OCI-LY7 (cell line): Measurements from ENCODE around the gene CACNB1. TPM values are rescaled to one million over a fixed set of nuclear protein-coding genes. Genes with fewer than 3 reads are reported as not detected.

Experiments
- BruUV-seq: library from RNA; stranded (reverse); fragments of 400-500 nt; replicated peaks from 2 replicates; lab custom pipeline; 2021; lab: Mats Ljungman, UMichigan
- CTCF ChIA-PET: fragments of 300-600 bp; sonication (Branson Sonifier 250); formaldehyde crosslinking; loops from one replicate; lab custom pipeline; 2022; ENCODE audit warnings: antibody characterized with exemption; ENCODE audit not compliant: unreplicated experiment; lab: Charles Lee
- POLR2A ChIA-PET: fragments of 300-600 bp; sonication (Branson Sonifier 250); formaldehyde crosslinking; loops from one replicate; lab custom pipeline; 2022; ENCODE audit warnings: antibody characterized with exemption; lab: Charles Lee
- DNase-seq: peaks from one replicate; pipeline ENCODE4 v3.0.0-alpha.2; 2015; ENCODE audit warnings: low spot score
- H2AFZ ChIP-seq: fragments of 200-600 bp; sonication (generic), shearing (Covaris generic); 2 replicates; pipeline ENCODE4 v1.6.1; 2014; ENCODE audit warnings: mild to moderate bottlenecking, antibody characterized with exemption, low read length, moderate library complexity
- H3K27ac ChIP-seq: fragments of 200-600 bp; sonication (generic); 2 replicates; pipeline ENCODE4 v1.5.1; 2014; ENCODE audit warnings: mixed run types, low read depth, mild to moderate bottlenecking, moderate library complexity, low read length, inconsistent platforms; ENCODE audit not compliant: poor library complexity, severe bottlenecking
- H3K36me3 ChIP-seq: fragments of 200-600 bp; sonication (generic); 2 replicates; pipeline ENCODE4 v1.6.1; 2014; ENCODE audit warnings: mild to moderate bottlenecking, antibody characterized with exemption, low read length, moderate library complexity, mixed read lengths; ENCODE audit not compliant: insufficient read depth
- H3K4me1 ChIP-seq: fragments of 200-600 bp; sonication (generic); 2 replicates; pipeline ENCODE4 v1.5.1; 2014; ENCODE audit warnings: mild to moderate bottlenecking, low read length; ENCODE audit not compliant: insufficient read depth, poor library complexity, severe bottlenecking
- H3K4me2 ChIP-seq: fragments of 200-600 bp; sonication (generic); 2 replicates; pipeline ENCODE4 v1.6.1; 2014; ENCODE audit warnings: mild to moderate bottlenecking, low read length
- H3K4me3 ChIP-seq: fragments of 200-600 bp; sonication (generic); 2 replicates; pipeline ENCODE4 v1.5.1; 2014; ENCODE audit warnings: mild to moderate bottlenecking, low read depth, low read length; ENCODE audit not compliant: poor library complexity, severe bottlenecking
- H3K79me2 ChIP-seq: fragments of 200-600 bp; sonication (generic); 2 replicates; pipeline ENCODE4 v1.6.1; 2016; ENCODE audit warnings: low read depth, mild to moderate bottlenecking, low read length, moderate library complexity, mixed read lengths; ENCODE audit not compliant: insufficient read depth
- H3K9me2 ChIP-seq: fragments of 200-600 bp; sonication (generic); 2 replicates; pipeline ENCODE4 v1.6.1; 2016; ENCODE audit warnings: mild to moderate bottlenecking, low read length, mixed read lengths; ENCODE audit not compliant: insufficient read depth
- H3K9me3 ChIP-seq: fragments of 200-600 bp; sonication (generic); 2 replicates; pipeline ENCODE4 v1.6.1; 2014; ENCODE audit warnings: mild to moderate bottlenecking, mixed run types, low read length, mixed read lengths
- H4K20me1 ChIP-seq: fragments of 200-600 bp; sonication (generic); 2 replicates; pipeline ENCODE4 v1.6.1; 2014; ENCODE audit warnings: mild to moderate bottlenecking, antibody characterized with exemption, low read length, moderate library complexity, mixed read lengths; ENCODE audit not compliant: insufficient read depth
- EZH2phosphoT487 ChIP-seq: fragments of 200-600 bp; sonication (generic); IDR thresholded peaks from 2 replicates; pipeline ENCODE4 v1.6.1; 2018; ENCODE audit warnings: low read depth, borderline replicate concordance, mild to moderate bottlenecking, mixed run types, antibody characterized with exemption, low read length, moderate library complexity, mixed read lengths
- intact Hi-C: fragments of 100-400 bp; cut with micrococcal nuclease; formaldehyde crosslinking; loops from one replicate; pipeline ENCODE4 v1.10.0; 2022; ENCODE audit not compliant: unreplicated experiment
- total RNA-seq, 2 experiments: library from RNA; depleted of rRNA in 1 of 2; stranded (reverse); fragments of >200 nt in 1 of 2; shearing (Covaris generic) in 1 of 2; gene quantifications; 2 replicates each; pipeline ENCODE4 v1.2.3, GENCODE V29; 2014 to 2022
- TF ChIP-seq, protein P1 (sequence below): fragments of 200-600 bp; sonication (generic); conservative IDR thresholded peaks from 2 replicates; pipeline ENCODE4 v1.5.1; 2014; ENCODE audit warnings: mild to moderate bottlenecking, antibody characterized with exemption, low read length, moderate library complexity, mixed read lengths

The CACNB1 gene
- total RNA-seq, 2 experiments from 2014 or later: 23.7 to 30.9 TPM

DNA sequence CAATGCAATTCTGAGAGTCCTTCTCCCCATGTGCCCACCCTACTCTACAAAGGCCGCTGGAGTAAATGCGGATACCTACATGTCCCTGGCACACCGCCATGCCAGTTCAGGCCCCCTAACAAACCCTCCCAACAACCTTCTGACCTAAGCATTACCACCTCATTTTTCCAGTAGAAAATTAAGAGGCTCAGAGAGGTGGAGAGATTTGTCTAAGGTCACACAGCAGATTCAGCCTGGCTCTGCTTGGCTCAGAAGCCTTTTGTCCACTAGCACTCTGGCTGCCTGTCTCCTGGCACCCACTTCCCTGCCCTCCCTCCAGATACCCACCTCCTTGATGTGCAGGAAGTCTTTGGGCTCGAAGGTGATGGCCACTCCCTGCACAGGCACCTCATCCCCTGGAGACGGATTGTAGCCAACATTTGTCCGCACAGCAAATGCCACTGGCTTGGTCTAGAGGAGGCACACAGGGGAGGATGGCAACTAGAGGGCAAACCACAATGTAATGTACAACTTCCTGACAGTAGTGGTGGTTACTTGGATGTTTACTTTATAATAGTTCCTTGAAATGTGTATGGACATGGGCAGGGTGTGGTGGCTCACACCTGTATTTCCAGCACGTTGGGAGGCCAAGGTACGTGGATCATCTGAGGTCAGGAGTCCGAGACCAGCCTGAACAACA lies 10.2 kb downstream of the CACNB1 start:
- no peak overlapping the region for H3K4me2 ChIP-seq
- ChIA-PET POLR2A (no interaction called here), CTCF (no interaction called here)
- TF ChIP-seq, protein P1, sequence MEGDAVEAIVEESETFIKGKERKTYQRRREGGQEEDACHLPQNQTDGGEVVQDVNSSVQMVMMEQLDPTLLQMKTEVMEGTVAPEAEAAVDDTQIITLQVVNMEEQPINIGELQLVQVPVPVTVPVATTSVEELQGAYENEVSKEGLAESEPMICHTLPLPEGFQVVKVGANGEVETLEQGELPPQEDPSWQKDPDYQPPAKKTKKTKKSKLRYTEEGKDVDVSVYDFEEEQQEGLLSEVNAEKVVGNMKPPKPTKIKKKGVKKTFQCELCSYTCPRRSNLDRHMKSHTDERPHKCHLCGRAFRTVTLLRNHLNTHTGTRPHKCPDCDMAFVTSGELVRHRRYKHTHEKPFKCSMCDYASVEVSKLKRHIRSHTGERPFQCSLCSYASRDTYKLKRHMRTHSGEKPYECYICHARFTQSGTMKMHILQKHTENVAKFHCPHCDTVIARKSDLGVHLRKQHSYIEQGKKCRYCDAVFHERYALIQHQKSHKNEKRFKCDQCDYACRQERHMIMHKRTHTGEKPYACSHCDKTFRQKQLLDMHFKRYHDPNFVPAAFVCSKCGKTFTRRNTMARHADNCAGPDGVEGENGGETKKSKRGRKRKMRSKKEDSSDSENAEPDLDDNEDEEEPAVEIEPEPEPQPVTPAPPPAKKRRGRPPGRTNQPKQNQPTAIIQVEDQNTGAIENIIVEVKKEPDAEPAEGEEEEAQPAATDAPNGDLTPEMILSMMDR: no peak
- no peak for TF ChIP-seq EZH2phosphoT487
- H2AFZ ChIP-seq: no peak overlapping the region
- no peaks in the 10 kb centered on the region; the same call in 1 of the 2 replicates for H4K20me1 ChIP-seq
- no peaks in the 10 kb centered on the region for H3K4me1 ChIP-seq
- H3K9me3 ChIP-seq: no peaks in the 10 kb centered on the region
- H3K36me3 ChIP-seq: peaks cover 82% of the 10 kb centered on the region
- intact Hi-C loops: no loop called here
- H3K9me2 ChIP-seq: no peaks in the 10 kb centered on the region
- no TSS peak for BruUV-seq
- no peak overlapping the region for H3K4me3 ChIP-seq
- no peak overlapping the region for H3K27ac ChIP-seq
- DNase-seq: no peak
- H3K79me2 ChIP-seq: no peaks in the 10 kb centered on the region

DNA sequence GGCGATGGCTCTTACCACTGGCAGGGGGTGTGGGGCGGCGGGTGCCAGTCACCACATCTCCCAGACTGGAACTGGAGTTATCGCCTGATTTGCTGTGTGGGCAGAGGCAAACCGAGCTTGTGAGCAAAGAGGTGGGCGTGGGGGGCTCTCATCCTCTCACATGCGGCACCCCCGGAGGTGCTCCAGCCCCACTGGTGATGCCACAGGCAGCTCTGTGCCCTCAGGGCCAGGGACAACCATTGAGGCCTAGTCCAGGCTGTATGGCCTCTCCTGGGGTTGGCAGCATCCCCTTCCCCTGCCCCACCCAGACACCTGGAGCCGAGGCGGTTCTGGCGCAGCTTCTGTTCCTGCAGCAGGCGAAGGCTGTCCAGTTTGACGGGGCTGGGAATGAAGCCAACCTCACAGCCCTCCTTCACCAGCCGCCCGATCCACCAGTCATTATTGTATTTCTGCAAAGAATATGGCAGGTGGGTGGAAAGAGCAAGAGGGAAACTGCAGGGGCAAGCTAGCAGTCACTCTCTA lies 10.9 kb downstream of the CACNB1 start:
- Histone ChIP-seq H3K4me3 (no peak overlapping the region), H3K9me3 (no peaks in the 10 kb centered on the region), H3K79me2 (no peaks in the 10 kb centered on the region), H4K20me1 (no peaks in the 10 kb centered on the region), H3K27ac (no peak overlapping the region), H3K4me2 (no peak overlapping the region), H2AFZ (no peak overlapping the region), H3K4me1 (no peaks in the 10 kb centered on the region), H3K9me2 (no peaks in the 10 kb centered on the region), H3K36me3 (peaks cover 80% of the 10 kb centered on the region)
- ChIA-PET CTCF (no interaction called here), POLR2A (no interaction called here)
- no peak for TF ChIP-seq EZH2phosphoT487
- TF ChIP-seq, protein P1: no peak
- no peak for DNase-seq
- BruUV-seq: no TSS peak
- intact Hi-C loops: no loop called here

DNA sequence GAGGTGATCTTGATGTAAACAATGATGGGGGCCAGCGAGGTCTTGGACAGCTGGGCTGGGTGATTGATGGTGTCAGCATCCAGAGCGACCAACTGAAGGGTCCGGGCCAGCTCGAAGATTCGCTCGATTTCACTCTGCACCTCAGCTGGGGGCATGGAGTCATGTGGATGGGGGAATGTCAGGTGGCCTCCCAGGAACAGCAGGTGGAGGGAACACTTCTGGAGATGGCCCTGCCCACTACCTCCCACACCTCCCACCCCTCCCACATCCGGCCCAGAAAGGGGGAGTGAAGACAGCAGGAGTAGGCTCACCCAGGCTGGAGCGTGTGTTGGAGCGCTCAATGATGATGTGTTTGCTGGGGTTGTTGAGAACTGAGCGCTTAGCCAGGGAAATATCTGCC lies 13.7 kb downstream of the CACNB1 start:
- no peaks in the 10 kb centered on the region for H3K9me3 ChIP-seq
- H4K20me1 ChIP-seq: no peaks in the 10 kb centered on the region
- peaks cover 89% of the 10 kb centered on the region for H3K36me3 ChIP-seq
- no peak overlapping the region for H3K4me2 ChIP-seq
- ChIA-PET CTCF (no interaction called here), POLR2A (interaction anchor here (0.6 kb wide), 1 partner anchor 8 kb away, joined by 6 read pairs; no protein-coding TSS in a partner anchor)
- H3K4me3 ChIP-seq: no peak overlapping the region
- TF ChIP-seq, protein P1: no peak
- no peak for TF ChIP-seq EZH2phosphoT487
- H3K79me2 ChIP-seq: no peaks in the 10 kb centered on the region
- DNase-seq: no peak
- H3K4me1 ChIP-seq: no peaks in the 10 kb centered on the region
- H3K9me2 ChIP-seq: no peaks in the 10 kb centered on the region
- no TSS peak for BruUV-seq
- H2AFZ ChIP-seq: no peak overlapping the region
- intact Hi-C loops: no loop called here
- H3K27ac ChIP-seq: no peak overlapping the region
